ENCODE measurements around the gene PLOD2.

Gene PLOD2

GRCh38 chr3:146099316-146099715, 61.7 kb downstream of the PLOD2 start:
- no peak overlapping the region for H3K4me3 ChIP-seq (ENCODE audit: low read depth, low read length)
- no peak for DNase-seq (ENCODE audit: low read depth)
- no peak for TF ChIP-seq CTCF (IDR thresholded peaks at IDR 0.05; ENCODE audit: control insufficient read depth, extremely low read depth, insufficient read depth)

- TF ChIP-seq CTCF (IDR thresholded peaks at IDR 0.05; ENCODE audit: control insufficient read depth, extremely low read depth, insufficient read depth) = no peak
- no peak overlapping the region for H3K4me3 ChIP-seq (ENCODE audit: low read depth, low read length)
- no peak for DNase-seq (ENCODE audit: low read depth)
Measured at GRCh38 chr3:146093896-146094295, 67.1 kb downstream of the PLOD2 start.

- TF ChIP-seq CTCF (IDR thresholded peaks at IDR 0.05; ENCODE audit: control insufficient read depth, extremely low read depth, insufficient read depth) = no peak
- DNase-seq (ENCODE audit: low read depth) = no peak
- H3K4me3 ChIP-seq (ENCODE audit: low read depth, low read length) = no peak overlapping the region
Measured at GRCh38 chr3:146092230-146092629, 68.8 kb downstream of the PLOD2 start.

GRCh38 chr3:146091397-146091796, 69.6 kb downstream of the PLOD2 start:
- no peak for TF ChIP-seq CTCF (IDR thresholded peaks at IDR 0.05; ENCODE audit: control insufficient read depth, extremely low read depth, insufficient read depth)
- H3K4me3 ChIP-seq (ENCODE audit: low read depth, low read length) = no peak overlapping the region
- no peak for DNase-seq (ENCODE audit: low read depth)

GRCh38 chr3:146090521-146090920, 70.5 kb downstream of the PLOD2 start:
- DNase-seq (ENCODE audit: low read depth) = no peak
- no peak overlapping the region for H3K4me3 ChIP-seq (ENCODE audit: low read depth, low read length)
- no peak for TF ChIP-seq CTCF (IDR thresholded peaks at IDR 0.05; ENCODE audit: control insufficient read depth, extremely low read depth, insufficient read depth)

GRCh38 chr3:146088840-146089239, 72.1 kb downstream of the PLOD2 start:
- TF ChIP-seq CTCF (IDR thresholded peaks at IDR 0.05; ENCODE audit: control insufficient read depth, extremely low read depth, insufficient read depth) = no peak
- H3K4me3 ChIP-seq (ENCODE audit: low read depth, low read length) = no peak overlapping the region
- no peak for DNase-seq (ENCODE audit: low read depth)

GRCh38 chr3:146087116-146087515, 73.9 kb downstream of the PLOD2 start:
- no peak for DNase-seq (ENCODE audit: low read depth)
- no peak for TF ChIP-seq CTCF (IDR thresholded peaks at IDR 0.05; ENCODE audit: control insufficient read depth, extremely low read depth, insufficient read depth)
- H3K4me3 ChIP-seq (ENCODE audit: low read depth, low read length) = no peak overlapping the region

Measured in LNCaP clone FGC (cell line).